HepG2 (cell line): ENCODE measurements around the gene DOCK11.

Experiments used
- DPF2 ChIP-seq: sonication (generic); formaldehyde crosslinking; IDR thresholded peaks from 2 replicates; pipeline ENCODE4 v1.4.0; 2020; ENCODE audit warnings: mild to moderate bottlenecking, low read depth, missing genetic modification reagents, borderline replicate concordance
- ISL2 ChIP-seq: sonication (generic); formaldehyde crosslinking; IDR thresholded peaks from 2 replicates; pipeline ENCODE4 v1.5.0; 2020; ENCODE audit warnings: missing genetic modification reagents
- KLF9 ChIP-seq: IDR thresholded peaks from 2 replicates; pipeline ENCODE4 v1.6.1; 2016; ENCODE audit warnings: low read depth
- SOX13 ChIP-seq, 3 experiments: fragments of 450-650 bp in 1 of 3; sonication (generic) in 1 of 3; formaldehyde crosslinking in 1 of 3; IDR thresholded peaks in 2 of 3; conservative IDR thresholded peaks in 1 of 3; 2 replicates each; pipeline versions ENCODE4 v1.5.0 to v1.6.1; 2016 to 2020; ENCODE audit warnings: antibody characterized with exemption in 1 of 3, mild to moderate bottlenecking in 1 of 3, missing compliant biosample characterization in 1 of 3, missing genetic modification reagents in 1 of 3, moderate library complexity in 1 of 3
- TRIM24 ChIP-seq: sonication (generic); formaldehyde crosslinking; IDR thresholded peaks from 2 replicates; pipeline ENCODE4 v1.8.0; 2022; ENCODE audit warnings: mild to moderate bottlenecking, missing genetic modification reagents
- ZNF792 ChIP-seq: IDR thresholded peaks from 2 replicates; pipeline ENCODE4 v1.6.1; 2016
- TF ChIP-seq, protein P1 (sequence below): sonication (generic); formaldehyde crosslinking; IDR thresholded peaks from 2 replicates; pipeline ENCODE4 v1.4.0; 2020; ENCODE audit warnings: low read depth, mild to moderate bottlenecking, missing genetic modification reagents
- TF ChIP-seq, protein P2 (sequence below): IDR thresholded peaks from 2 replicates; pipeline ENCODE4 v1.6.1; 2016; ENCODE audit warnings: control low read depth
- TF ChIP-seq, protein P3 (sequence below): sonication (generic); formaldehyde crosslinking; IDR thresholded peaks from 2 replicates; pipeline ENCODE4 v1.5.0; 2020; ENCODE audit warnings: mild to moderate bottlenecking, missing genetic modification reagents, moderate library complexity
- TF ChIP-seq, protein P4 (sequence below): sonication (generic); formaldehyde crosslinking; conservative IDR thresholded peaks from 2 replicates; pipeline ENCODE4 v1.4.0; 2020; ENCODE audit warnings: missing genetic modification reagents

DNA sequence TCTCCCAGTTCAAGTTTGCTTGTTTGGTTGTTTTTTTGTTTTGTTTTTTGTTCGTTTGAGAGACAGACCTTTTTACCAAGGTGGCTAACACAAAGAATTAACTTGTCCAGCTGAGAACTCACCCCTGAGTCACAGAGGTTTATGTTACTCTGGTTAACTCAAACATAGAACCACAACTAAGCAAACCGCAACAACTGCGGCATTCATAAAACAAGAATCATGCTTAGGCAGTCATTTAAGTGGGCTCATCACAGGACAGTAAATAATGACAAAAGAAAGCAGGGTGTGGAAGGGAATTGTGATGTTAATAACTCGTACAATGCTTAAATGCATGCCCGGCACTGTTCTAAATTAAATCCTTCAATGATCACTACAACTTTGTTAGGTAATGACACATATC, 207.1 kb downstream of the DOCK11 start:
- TF ChIP-seq, protein P1, sequence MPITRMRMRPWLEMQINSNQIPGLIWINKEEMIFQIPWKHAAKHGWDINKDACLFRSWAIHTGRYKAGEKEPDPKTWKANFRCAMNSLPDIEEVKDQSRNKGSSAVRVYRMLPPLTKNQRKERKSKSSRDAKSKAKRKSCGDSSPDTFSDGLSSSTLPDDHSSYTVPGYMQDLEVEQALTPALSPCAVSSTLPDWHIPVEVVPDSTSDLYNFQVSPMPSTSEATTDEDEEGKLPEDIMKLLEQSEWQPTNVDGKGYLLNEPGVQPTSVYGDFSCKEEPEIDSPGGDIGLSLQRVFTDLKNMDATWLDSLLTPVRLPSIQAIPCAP (CRISPR knock-in tag), result no peak
- TF ChIP-seq, protein P2, sequence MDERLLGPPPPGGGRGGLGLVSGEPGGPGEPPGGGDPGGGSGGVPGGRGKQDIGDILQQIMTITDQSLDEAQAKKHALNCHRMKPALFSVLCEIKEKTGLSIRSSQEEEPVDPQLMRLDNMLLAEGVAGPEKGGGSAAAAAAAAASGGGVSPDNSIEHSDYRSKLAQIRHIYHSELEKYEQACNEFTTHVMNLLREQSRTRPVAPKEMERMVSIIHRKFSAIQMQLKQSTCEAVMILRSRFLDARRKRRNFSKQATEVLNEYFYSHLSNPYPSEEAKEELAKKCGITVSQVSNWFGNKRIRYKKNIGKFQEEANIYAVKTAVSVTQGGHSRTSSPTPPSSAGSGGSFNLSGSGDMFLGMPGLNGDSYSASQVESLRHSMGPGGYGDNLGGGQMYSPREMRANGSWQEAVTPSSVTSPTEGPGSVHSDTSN (CRISPR knock-in tag), result no peak
- no peak for TF ChIP-seq TRIM24 (CRISPR knock-in tag)
- no peak for TF ChIP-seq ISL2 (CRISPR knock-in tag)
- TF ChIP-seq, protein P3, sequence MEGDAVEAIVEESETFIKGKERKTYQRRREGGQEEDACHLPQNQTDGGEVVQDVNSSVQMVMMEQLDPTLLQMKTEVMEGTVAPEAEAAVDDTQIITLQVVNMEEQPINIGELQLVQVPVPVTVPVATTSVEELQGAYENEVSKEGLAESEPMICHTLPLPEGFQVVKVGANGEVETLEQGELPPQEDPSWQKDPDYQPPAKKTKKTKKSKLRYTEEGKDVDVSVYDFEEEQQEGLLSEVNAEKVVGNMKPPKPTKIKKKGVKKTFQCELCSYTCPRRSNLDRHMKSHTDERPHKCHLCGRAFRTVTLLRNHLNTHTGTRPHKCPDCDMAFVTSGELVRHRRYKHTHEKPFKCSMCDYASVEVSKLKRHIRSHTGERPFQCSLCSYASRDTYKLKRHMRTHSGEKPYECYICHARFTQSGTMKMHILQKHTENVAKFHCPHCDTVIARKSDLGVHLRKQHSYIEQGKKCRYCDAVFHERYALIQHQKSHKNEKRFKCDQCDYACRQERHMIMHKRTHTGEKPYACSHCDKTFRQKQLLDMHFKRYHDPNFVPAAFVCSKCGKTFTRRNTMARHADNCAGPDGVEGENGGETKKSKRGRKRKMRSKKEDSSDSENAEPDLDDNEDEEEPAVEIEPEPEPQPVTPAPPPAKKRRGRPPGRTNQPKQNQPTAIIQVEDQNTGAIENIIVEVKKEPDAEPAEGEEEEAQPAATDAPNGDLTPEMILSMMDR, result no peak
- TF ChIP-seq KLF9 (CRISPR knock-in tag), result no peak
- TF ChIP-seq ZNF792 (CRISPR knock-in tag), result no peak
- TF ChIP-seq DPF2 (CRISPR knock-in tag), result no peak
- TF ChIP-seq, protein P4, sequence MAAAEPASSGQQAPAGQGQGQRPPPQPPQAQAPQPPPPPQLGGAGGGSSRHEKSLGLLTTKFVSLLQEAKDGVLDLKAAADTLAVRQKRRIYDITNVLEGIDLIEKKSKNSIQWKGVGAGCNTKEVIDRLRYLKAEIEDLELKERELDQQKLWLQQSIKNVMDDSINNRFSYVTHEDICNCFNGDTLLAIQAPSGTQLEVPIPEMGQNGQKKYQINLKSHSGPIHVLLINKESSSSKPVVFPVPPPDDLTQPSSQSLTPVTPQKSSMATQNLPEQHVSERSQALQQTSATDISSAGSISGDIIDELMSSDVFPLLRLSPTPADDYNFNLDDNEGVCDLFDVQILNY (CRISPR knock-in tag), result no peak
- TF ChIP-seq SOX13 (IDR thresholded peaks at IDR 0.05), result peak; percentile 50; the same call in 1 of the 2 replicates
- TF ChIP-seq SOX13 (CRISPR knock-in tag; conservative IDR thresholded peaks at IDR 0.05 in 1 of 2, IDR thresholded peaks at IDR 0.05 in 1 of 2), result peak in 1 of 2 experiments; percentile 86; a peak in 2 of 4 replicates
